ENCODE measurements around the gene ARPP21.

Gene ARPP21

DNA sequence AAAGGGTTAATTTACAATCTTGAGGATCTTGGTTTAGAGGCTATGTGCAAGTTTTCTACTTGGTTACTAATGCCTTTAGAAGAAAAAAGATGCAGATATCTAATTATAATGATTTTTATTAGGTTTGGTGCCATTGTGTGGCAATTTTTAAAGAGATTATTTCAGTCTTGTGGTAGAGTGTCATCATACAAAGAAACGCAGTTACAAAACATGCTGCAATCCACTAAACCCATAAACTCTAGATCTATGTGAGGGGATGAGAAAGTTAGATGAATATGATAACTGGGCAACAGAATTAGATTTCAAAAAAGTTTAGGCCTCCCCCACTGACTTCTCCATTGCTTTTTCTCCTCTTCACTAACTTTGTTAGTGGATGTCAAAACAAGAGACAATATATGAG is 106.0 kb downstream of the ARPP21 start:
- Histone ChIP-seq H3K9ac (ENCODE audit: low read length) (no peak overlapping the region), H3K27me3 (ENCODE audit: control insufficient read depth, insufficient read depth, low read length) (no peaks in the 10 kb centered on the region), H3K36me3 (ENCODE audit: control insufficient read depth, insufficient read depth, low read length) (no peaks in the 10 kb centered on the region), H3K9me3 (ENCODE audit: control insufficient read depth, low read length) (no peaks in the 10 kb centered on the region), H3K4me3 (ENCODE audit: low read length) (no peak overlapping the region), H3K4me1 (ENCODE audit: control insufficient read depth, insufficient read depth, low read length) (no peaks in the 10 kb centered on the region)

DNA sequence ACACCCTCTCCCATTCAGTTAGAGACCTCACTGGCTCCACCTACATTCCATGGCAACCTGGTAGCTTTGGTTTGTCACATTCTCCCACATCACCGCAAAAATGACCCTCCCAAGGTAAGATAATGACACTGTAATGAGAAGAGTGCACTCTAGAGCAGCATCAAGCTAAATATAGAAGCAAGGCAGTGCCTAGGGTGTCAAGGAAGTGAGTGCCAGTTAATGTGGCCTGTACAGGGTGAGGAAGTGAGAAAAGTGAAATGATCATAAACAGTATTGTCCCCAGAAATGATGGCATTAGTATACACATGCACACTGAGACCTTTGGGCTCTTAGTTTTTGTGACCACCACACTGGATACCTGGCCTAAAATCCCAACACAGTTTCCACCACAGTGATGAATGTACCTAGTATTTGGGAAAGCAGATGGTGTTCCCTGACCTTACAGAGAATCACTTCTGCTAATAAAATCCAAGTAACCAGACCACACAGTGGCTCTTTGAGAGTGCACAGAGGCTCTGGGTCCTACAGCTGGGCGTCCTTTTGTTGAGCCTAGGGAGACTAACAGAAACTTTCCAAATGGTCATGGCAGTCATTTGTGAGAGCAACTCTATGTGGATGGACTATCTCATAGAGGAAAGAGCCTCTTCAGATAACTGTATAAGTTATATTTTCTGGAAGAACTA is 106.6 kb downstream of the ARPP21 start:
- H3K36me3 ChIP-seq (ENCODE audit: control insufficient read depth, insufficient read depth, low read length): no peaks in the 10 kb centered on the region
- no peaks in the 10 kb centered on the region for H3K9me3 ChIP-seq (ENCODE audit: control insufficient read depth, low read length)
- no peak overlapping the region for H3K9ac ChIP-seq (ENCODE audit: low read length)
- no peak overlapping the region for H3K4me3 ChIP-seq (ENCODE audit: low read length)
- H3K27me3 ChIP-seq (ENCODE audit: control insufficient read depth, insufficient read depth, low read length): no peaks in the 10 kb centered on the region
- H3K4me1 ChIP-seq (ENCODE audit: control insufficient read depth, insufficient read depth, low read length): no peaks in the 10 kb centered on the region

DNA sequence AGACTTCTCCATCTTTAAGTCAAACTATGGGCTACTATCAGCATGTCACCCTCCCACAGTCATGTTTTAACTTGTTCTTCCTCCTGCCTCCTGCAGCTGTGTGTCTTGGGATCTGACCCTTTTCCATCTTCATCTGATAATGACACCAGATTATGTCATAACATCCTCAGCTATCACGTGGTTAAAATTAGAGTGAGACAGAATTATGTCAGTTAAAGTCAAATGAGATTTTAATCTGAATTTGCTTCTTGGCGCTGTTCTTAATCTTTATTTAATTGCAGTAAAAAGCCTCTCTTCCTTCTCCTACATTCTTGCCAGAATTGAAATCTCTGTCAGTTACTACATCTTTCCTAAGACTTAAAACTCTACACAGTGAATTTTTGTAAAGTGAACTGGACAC is 107.2 kb downstream of the ARPP21 start:
- no peaks in the 10 kb centered on the region for H3K36me3 ChIP-seq (ENCODE audit: control insufficient read depth, insufficient read depth, low read length)
- H3K4me3 ChIP-seq (ENCODE audit: low read length): no peak overlapping the region
- H3K27me3 ChIP-seq (ENCODE audit: control insufficient read depth, insufficient read depth, low read length): no peaks in the 10 kb centered on the region
- H3K9ac ChIP-seq (ENCODE audit: low read length): no peak overlapping the region
- H3K4me1 ChIP-seq (ENCODE audit: control insufficient read depth, insufficient read depth, low read length): no peaks in the 10 kb centered on the region
- no peaks in the 10 kb centered on the region for H3K9me3 ChIP-seq (ENCODE audit: control insufficient read depth, low read length)

DNA sequence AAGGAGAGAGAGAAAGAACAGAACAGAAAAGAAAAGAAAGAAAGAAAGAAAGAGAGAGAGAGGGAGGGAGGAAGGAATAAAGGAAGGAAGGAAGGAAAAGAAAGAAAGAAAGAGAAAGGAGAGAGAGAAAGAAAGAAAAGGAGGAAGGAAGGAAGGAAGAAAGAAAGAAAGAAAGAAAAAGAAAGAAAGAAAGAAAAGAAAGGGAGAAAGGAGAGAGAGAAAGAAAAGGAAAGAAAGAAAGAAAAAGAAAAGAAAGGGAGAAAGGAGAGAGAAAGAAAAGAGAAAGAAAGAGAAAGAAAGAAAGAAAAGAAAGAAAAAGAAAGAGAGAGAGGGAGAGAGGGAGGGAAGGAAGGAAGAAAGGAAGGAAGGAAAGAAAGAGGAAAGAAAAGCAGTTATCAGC is 108.8 kb downstream of the ARPP21 start:
- Histone ChIP-seq H3K4me1 (ENCODE audit: control insufficient read depth, insufficient read depth, low read length) (no peaks in the 10 kb centered on the region), H3K9ac (ENCODE audit: low read length) (no peak overlapping the region), H3K9me3 (ENCODE audit: control insufficient read depth, low read length) (no peaks in the 10 kb centered on the region), H3K36me3 (ENCODE audit: control insufficient read depth, insufficient read depth, low read length) (no peaks in the 10 kb centered on the region), H3K27me3 (ENCODE audit: control insufficient read depth, insufficient read depth, low read length) (no peaks in the 10 kb centered on the region), H3K4me3 (ENCODE audit: low read length) (no peak overlapping the region)

DNA sequence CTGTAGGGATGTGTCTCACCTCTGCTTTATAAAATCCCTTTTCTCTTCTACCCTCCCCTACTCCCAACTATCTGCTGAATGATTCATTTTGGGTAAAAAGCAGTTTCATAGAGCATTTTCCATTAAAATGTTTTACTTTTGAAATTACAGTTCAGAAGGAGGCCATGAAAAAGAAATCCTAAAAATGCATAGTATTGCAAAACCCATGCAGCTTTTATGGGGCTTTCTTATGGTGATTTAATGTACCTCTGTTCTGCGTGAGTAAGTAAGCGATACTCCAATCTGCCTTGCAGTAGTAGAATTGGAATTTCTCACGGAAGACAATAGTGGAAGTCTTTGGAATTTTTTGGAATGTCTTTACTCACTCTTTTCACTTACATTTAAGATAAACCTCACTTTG is 111.9 kb downstream of the ARPP21 start:
- Histone ChIP-seq H3K36me3 (ENCODE audit: control insufficient read depth, insufficient read depth, low read length) (no peaks in the 10 kb centered on the region), H3K4me3 (ENCODE audit: low read length) (no peak overlapping the region), H3K9ac (ENCODE audit: low read length) (no peak overlapping the region)

DNA sequence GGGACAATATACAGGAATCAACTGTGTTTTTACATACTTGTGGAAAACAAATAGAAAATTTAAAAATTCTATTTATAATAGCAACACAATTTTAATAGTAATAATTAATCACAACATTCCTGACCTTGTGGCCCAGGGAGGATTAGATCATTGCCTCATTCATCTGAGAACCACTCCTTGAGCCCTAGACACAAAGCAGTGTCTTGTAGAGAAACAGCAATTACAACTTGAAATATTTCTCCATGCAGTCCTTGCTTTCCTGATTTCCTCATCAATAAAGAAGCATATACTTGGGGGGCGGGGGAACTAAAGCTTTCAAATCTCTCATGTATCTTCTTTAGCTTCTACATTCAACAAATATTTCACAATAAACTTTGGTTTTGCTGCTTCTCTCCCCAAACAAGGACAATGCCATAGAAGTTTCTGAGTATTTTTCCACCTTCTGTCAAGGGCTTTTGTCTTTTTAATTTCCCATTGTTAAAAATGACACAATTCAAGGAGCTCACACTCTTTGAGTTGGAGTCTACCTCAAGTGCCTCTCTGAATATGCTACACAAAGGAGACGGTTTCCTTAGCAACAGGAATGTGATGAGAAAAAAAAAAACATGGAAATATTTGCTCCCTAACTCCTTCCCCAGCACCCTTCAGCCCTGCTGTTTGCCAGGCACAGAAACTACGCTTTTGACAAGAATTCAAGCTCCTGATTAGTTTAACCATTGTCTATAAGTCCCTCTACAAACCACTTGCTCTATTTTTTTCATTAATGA is 118.8 kb downstream of the ARPP21 start:
- Histone ChIP-seq H3K9me3 (ENCODE audit: control insufficient read depth, low read length) (no peaks in the 10 kb centered on the region), H3K4me1 (ENCODE audit: control insufficient read depth, insufficient read depth, low read length) (no peaks in the 10 kb centered on the region), H3K9ac (ENCODE audit: low read length) (no peak overlapping the region), H3K4me3 (ENCODE audit: low read length) (no peak overlapping the region), H3K27me3 (ENCODE audit: control insufficient read depth, insufficient read depth, low read length) (no peaks in the 10 kb centered on the region), H3K36me3 (ENCODE audit: control insufficient read depth, insufficient read depth, low read length) (no peaks in the 10 kb centered on the region)

More for the DNA sequence above, 111.9 kb downstream of the ARPP21 start:
- no peaks in the 10 kb centered on the region for H3K4me1 ChIP-seq (ENCODE audit: control insufficient read depth, insufficient read depth, low read length)
- no peaks in the 10 kb centered on the region for H3K9me3 ChIP-seq (ENCODE audit: control insufficient read depth, low read length)
- no peaks in the 10 kb centered on the region for H3K27me3 ChIP-seq (ENCODE audit: control insufficient read depth, insufficient read depth, low read length)

DNA sequence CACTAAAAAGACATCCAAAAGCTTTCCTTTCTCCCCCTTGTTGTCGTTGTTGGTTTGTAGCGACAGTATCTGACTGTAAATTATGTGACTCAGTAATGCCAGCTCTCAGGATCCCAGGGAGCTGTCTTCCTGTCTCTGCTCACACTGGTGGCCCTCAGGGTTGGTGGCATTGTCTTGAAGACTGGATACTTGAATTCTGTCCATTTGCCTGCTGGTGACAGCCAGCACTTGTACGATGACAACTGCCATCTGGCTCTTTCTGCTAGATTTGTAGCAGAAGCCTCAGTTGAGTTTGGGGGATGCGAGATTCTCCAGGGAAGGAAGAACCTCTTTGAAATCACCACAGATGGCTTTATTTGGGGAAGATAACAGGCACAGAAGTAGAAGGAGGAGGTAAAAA is 120.8 kb downstream of the ARPP21 start:
- H3K36me3 ChIP-seq (ENCODE audit: control insufficient read depth, insufficient read depth, low read length): no peaks in the 10 kb centered on the region
- H3K4me3 ChIP-seq (ENCODE audit: low read length): no peak overlapping the region
- H3K27me3 ChIP-seq (ENCODE audit: control insufficient read depth, insufficient read depth, low read length): no peaks in the 10 kb centered on the region
- H3K4me1 ChIP-seq (ENCODE audit: control insufficient read depth, insufficient read depth, low read length): no peaks in the 10 kb centered on the region
- no peak overlapping the region for H3K9ac ChIP-seq (ENCODE audit: low read length)
- H3K9me3 ChIP-seq (ENCODE audit: control insufficient read depth, low read length): no peaks in the 10 kb centered on the region

DNA sequence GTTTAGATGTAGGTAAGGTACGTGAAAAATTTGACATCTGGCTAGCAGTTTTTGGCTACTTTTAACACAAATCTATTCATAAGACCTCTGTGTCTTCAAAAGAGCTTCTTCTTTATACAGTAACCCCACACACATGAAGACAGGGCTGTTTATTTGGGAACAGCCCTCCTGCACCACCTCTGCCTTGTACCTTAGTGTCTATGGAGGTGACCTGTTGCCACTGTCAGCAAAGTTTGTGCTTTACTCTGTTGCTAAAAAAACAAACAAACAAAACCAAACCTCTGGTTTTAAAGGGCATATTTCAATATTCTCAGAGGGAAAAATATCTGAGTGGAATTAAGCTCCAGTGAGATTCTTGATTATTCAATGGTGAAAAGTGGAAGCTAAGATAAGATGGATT is 122.0 kb downstream of the ARPP21 start:
- Histone ChIP-seq H3K4me3 (ENCODE audit: low read length) (no peak overlapping the region), H3K36me3 (ENCODE audit: control insufficient read depth, insufficient read depth, low read length) (no peaks in the 10 kb centered on the region), H3K9ac (ENCODE audit: low read length) (no peak overlapping the region), H3K27me3 (ENCODE audit: control insufficient read depth, insufficient read depth, low read length) (no peaks in the 10 kb centered on the region), H3K4me1 (ENCODE audit: control insufficient read depth, insufficient read depth, low read length) (no peaks in the 10 kb centered on the region), H3K9me3 (ENCODE audit: control insufficient read depth, low read length) (no peaks in the 10 kb centered on the region)

DNA sequence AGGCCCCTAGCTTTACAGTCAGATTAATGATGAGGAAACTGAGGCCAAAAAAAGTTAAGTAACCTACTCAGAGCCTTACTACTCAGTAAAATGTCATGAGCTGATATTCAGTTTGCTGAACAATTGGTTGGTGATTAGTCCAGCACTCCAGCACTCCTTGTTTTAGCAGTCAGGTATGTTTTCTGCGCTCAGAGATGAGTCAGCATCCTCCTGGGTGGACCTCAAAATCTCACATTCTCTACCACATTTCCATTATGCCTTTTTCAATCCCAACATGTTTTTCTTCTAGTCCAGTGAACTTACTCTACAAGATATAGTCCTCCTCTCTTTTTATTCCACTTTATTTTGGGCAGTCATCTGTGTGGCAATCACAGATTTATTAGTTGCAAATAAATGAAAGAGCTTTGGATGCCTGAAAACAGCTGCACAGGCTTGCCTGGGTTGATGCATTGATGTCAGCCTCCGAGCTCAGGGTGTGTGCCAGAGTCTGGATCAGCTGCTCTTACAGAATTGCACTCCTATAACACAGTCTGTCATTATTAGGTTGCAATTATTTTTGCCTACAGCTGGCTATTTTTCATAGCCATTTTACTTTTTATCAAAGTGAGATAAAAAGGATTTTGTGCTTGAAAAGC is 133.2 kb downstream of the ARPP21 start:
- Histone ChIP-seq H3K4me1 (ENCODE audit: control insufficient read depth, insufficient read depth, low read length) (no peaks in the 10 kb centered on the region), H3K27me3 (ENCODE audit: control insufficient read depth, insufficient read depth, low read length) (no peaks in the 10 kb centered on the region), H3K36me3 (ENCODE audit: control insufficient read depth, insufficient read depth, low read length) (no peaks in the 10 kb centered on the region), H3K9ac (ENCODE audit: low read length) (no peak overlapping the region), H3K4me3 (ENCODE audit: low read length) (no peak overlapping the region), H3K9me3 (ENCODE audit: control insufficient read depth, low read length) (no peaks in the 10 kb centered on the region)

DNA sequence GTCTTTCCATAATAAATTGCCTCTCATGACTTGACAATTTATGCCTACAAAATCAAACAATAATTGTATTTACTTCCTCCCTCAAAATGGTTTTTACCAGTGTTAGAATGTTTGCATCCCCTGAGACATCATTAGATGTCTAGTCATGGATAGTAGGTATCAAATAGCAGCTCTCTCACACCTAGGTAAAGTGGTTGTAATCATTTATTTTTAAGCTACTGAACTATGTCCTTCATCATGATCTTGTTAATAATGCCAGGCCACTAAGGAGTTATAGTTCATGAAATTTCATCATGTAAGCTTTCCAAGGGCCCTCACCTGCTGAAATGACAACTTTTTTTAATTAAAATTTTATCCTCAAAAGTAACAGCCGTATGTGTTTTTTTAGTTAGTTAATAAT is 134.1 kb downstream of the ARPP21 start:
- no peak overlapping the region for H3K9ac ChIP-seq (ENCODE audit: low read length)
- no peaks in the 10 kb centered on the region for H3K4me1 ChIP-seq (ENCODE audit: control insufficient read depth, insufficient read depth, low read length)
- H3K27me3 ChIP-seq (ENCODE audit: control insufficient read depth, insufficient read depth, low read length): no peaks in the 10 kb centered on the region
- H3K4me3 ChIP-seq (ENCODE audit: low read length): no peak overlapping the region
- no peaks in the 10 kb centered on the region for H3K9me3 ChIP-seq (ENCODE audit: control insufficient read depth, low read length)
- H3K36me3 ChIP-seq (ENCODE audit: control insufficient read depth, insufficient read depth, low read length): no peaks in the 10 kb centered on the region

DNA sequence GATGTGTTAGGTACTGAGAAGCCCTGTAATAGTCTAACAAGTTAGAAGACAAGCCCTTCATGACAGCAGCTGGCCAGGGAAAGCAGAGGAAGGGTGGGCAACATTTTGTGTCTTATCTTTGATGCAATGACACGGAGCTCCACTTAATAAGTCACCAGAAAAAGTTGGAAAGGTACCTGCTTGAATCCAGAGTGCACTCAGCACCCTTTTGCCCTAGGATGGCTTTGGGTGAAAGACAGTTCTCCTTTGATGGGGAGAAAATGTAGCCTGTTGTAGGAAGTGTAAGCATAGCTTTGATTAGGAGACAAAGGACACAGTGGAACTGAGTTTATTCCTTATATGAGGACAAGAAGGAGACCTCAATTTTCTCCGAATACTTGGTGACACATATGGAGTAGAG is 137.0 kb downstream of the ARPP21 start:
- Histone ChIP-seq H3K27me3 (ENCODE audit: control insufficient read depth, insufficient read depth, low read length) (no peaks in the 10 kb centered on the region), H3K9ac (ENCODE audit: low read length) (no peak overlapping the region), H3K4me1 (ENCODE audit: control insufficient read depth, insufficient read depth, low read length) (no peaks in the 10 kb centered on the region), H3K4me3 (ENCODE audit: low read length) (no peak overlapping the region), H3K9me3 (ENCODE audit: control insufficient read depth, low read length) (no peaks in the 10 kb centered on the region), H3K36me3 (ENCODE audit: control insufficient read depth, insufficient read depth, low read length) (no peaks in the 10 kb centered on the region)

DNA sequence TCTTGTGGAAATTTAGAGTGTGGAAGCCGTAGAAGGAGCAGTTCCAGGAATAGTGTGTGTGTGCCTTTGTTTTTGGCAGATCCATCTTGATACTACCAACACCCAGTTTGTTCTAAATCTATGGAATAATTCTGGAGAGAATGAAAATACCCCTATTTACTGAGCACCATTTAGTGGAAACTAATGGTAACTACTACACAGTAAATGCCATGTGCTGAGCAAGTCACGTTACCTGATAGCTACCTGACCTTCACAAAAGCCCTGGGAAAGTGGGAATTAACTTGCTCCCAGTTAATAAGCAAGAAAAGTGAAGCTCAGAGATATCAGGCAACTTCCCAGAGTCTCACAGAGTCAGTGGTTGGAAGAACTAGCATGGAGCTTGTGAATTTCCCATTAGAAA is 137.7 kb downstream of the ARPP21 start:
- H3K36me3 ChIP-seq (ENCODE audit: control insufficient read depth, insufficient read depth, low read length): no peaks in the 10 kb centered on the region
- no peak overlapping the region for H3K4me3 ChIP-seq (ENCODE audit: low read length)
- no peaks in the 10 kb centered on the region for H3K27me3 ChIP-seq (ENCODE audit: control insufficient read depth, insufficient read depth, low read length)
- no peaks in the 10 kb centered on the region for H3K4me1 ChIP-seq (ENCODE audit: control insufficient read depth, insufficient read depth, low read length)
- H3K9ac ChIP-seq (ENCODE audit: low read length): no peak overlapping the region
- no peaks in the 10 kb centered on the region for H3K9me3 ChIP-seq (ENCODE audit: control insufficient read depth, low read length)

All from mucosa of stomach (tissue), 1 donor.